GM12878 (cell line): ENCODE results near the gene TBCK.

Source experiments
- CHD1 ChIP-seq: IDR thresholded peaks from 2 replicates; pipeline ENCODE4 v1.6.1; 2012; ENCODE audit warnings: low read depth, low read length, improper control_type of control experiment
- CREB1 ChIP-seq: IDR thresholded peaks from 2 replicates; pipeline ENCODE4 v1.6.1; 2012; ENCODE audit warnings: low read depth, mild to moderate bottlenecking, inconsistent platforms
- EZH2 ChIP-seq: IDR thresholded peaks from 2 replicates; pipeline ENCODE4 v1.6.1; 2012; ENCODE audit warnings: low read depth, mild to moderate bottlenecking, control low read depth, inconsistent platforms, low read length, borderline replicate concordance; ENCODE audit not compliant: control insufficient read depth
- MTA2 ChIP-seq: fragments of 450-650 bp; IDR thresholded peaks from 2 replicates; pipeline ENCODE4 v1.6.1; 2016; ENCODE audit warnings: low read depth, mild to moderate bottlenecking, moderate library complexity
- NR2C1 ChIP-seq: fragments of 450-650 bp; IDR thresholded peaks from 2 replicates; pipeline ENCODE4 v1.6.1; 2017; ENCODE audit warnings: antibody characterized with exemption, mild to moderate bottlenecking, moderate library complexity
- POLR2A ChIP-seq: IDR thresholded peaks from 2 replicates; pipeline ENCODE4 v1.6.1; 2011; ENCODE audit warnings: low read depth, mild to moderate bottlenecking, low read length
- POLR2AphosphoS5 ChIP-seq: IDR thresholded peaks from 2 replicates; pipeline ENCODE4 v1.6.1; 2011; ENCODE audit warnings: mild to moderate bottlenecking, low read length, inconsistent platforms
- RBBP5 ChIP-seq: fragments of 200-600 bp; sonication (generic); conservative IDR thresholded peaks from 2 replicates; pipeline ENCODE4 v1.6.1; 2016
- TF ChIP-seq, protein P1 (sequence below), 3 experiments: IDR thresholded peaks in 2 of 3; conservative IDR thresholded peaks in 1 of 3; 2 replicates each; pipeline ENCODE4 v1.5.1; 2011; ENCODE audit warnings: low read depth in 3 of 3, low read length in 3 of 3, mild to moderate bottlenecking in 3 of 3, control low read depth in 2 of 3, moderate library complexity in 2 of 3, inconsistent platforms in 1 of 3, mixed read lengths in 1 of 3; ENCODE audit not compliant: control insufficient read depth in 2 of 3, insufficient read depth in 1 of 3; ENCODE audit errors: extremely low read depth in 1 of 3
- TF ChIP-seq, protein P2 (sequence below): fragments of 450-650 bp; conservative IDR thresholded peaks from 2 replicates; pipeline ENCODE4 v1.6.1; 2017; ENCODE audit warnings: mild to moderate bottlenecking, moderate library complexity

- TF ChIP-seq POLR2A (no peak), EZH2 (no peak), MTA2 (no peak), RBBP5 (no peak), NR2C1 (no peak), POLR2AphosphoS5 (no peak), CREB1 (no peak), CHD1 (no peak)
- TF ChIP-seq, protein P1, sequence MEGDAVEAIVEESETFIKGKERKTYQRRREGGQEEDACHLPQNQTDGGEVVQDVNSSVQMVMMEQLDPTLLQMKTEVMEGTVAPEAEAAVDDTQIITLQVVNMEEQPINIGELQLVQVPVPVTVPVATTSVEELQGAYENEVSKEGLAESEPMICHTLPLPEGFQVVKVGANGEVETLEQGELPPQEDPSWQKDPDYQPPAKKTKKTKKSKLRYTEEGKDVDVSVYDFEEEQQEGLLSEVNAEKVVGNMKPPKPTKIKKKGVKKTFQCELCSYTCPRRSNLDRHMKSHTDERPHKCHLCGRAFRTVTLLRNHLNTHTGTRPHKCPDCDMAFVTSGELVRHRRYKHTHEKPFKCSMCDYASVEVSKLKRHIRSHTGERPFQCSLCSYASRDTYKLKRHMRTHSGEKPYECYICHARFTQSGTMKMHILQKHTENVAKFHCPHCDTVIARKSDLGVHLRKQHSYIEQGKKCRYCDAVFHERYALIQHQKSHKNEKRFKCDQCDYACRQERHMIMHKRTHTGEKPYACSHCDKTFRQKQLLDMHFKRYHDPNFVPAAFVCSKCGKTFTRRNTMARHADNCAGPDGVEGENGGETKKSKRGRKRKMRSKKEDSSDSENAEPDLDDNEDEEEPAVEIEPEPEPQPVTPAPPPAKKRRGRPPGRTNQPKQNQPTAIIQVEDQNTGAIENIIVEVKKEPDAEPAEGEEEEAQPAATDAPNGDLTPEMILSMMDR (IDR thresholded peaks at IDR 0.05 in 2 of 3, conservative IDR thresholded peaks at IDR 0.05 in 1 of 3; ENCODE audit: control insufficient read depth in 2 of 3, extremely low read depth in 1 of 3, insufficient read depth in 1 of 3, low read depth in 3 of 3, low read length in 3 of 3) = no peak
- TF ChIP-seq, protein P2, sequence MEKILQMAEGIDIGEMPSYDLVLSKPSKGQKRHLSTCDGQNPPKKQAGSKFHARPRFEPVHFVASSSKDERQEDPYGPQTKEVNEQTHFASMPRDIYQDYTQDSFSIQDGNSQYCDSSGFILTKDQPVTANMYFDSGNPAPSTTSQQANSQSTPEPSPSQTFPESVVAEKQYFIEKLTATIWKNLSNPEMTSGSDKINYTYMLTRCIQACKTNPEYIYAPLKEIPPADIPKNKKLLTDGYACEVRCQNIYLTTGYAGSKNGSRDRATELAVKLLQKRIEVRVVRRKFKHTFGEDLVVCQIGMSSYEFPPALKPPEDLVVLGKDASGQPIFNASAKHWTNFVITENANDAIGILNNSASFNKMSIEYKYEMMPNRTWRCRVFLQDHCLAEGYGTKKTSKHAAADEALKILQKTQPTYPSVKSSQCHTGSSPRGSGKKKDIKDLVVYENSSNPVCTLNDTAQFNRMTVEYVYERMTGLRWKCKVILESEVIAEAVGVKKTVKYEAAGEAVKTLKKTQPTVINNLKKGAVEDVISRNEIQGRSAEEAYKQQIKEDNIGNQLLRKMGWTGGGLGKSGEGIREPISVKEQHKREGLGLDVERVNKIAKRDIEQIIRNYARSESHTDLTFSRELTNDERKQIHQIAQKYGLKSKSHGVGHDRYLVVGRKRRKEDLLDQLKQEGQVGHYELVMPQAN = no peak
Measured at GRCh38 chr4:106338671-106339070, 22.7 kb upstream of the TBCK start.
